HCT116 (cell line): ENCODE measurements around the gene PFKP. TPM values are rescaled to one million over a fixed set of nuclear protein-coding genes. Genes with fewer than 3 reads are reported as not detected.

Source experiments
- ATAC-seq: fragments of 200-7000 bp; cut with Tn5 transposase; 2 replicates; pipeline ENCODE4 v1.9.1; 2020; ENCODE audit warnings: mild to moderate bottlenecking, moderate library complexity
- BruUV-seq: library from RNA; stranded (reverse); fragments of 400-500 nt; replicated peaks from 2 replicates; lab custom pipeline; 2021; lab: Mats Ljungman, UMichigan
- CTCF ChIA-PET: fragments of 300-600 bp; sonication (Branson Sonifier 250); formaldehyde crosslinking; loops from one replicate; lab custom pipeline; 2021; ENCODE audit warnings: antibody characterized with exemption; lab: Charles Lee
- POLR2A ChIA-PET: fragments of 300-600, 350-600 bp; sonication (Branson Sonifier 250); formaldehyde crosslinking; loops from one replicate; lab custom pipeline; 2021; ENCODE audit warnings: antibody characterized with exemption; lab: Charles Lee
- RAD21 ChIA-PET, 2 experiments: fragments of 300-600 bp; sonication (Branson Sonifier 250); formaldehyde crosslinking; loops; one replicate each; lab custom pipeline; 2023; ENCODE audit warnings: low total read pairs in 2 of 2; ENCODE audit not compliant: uncharacterized antibody in 2 of 2, unreplicated experiment in 2 of 2, low non-redundant PET in 1 of 2; lab: Charles Lee
- DNase-seq: peaks from one replicate; pipeline ENCODE4 v3.0.0-alpha.2; 2010; ENCODE audit warnings: low read depth, low spot score
- H2AFZ ChIP-seq: fragments of 200-600 bp; shearing (Covaris generic), sonication (generic); 2 replicates; pipeline ENCODE4 v1.6.1; 2017; ENCODE audit warnings: low read depth, mixed run types, mixed read lengths, antibody characterized with exemption, low read length; ENCODE audit not compliant: poor library complexity, severe bottlenecking
- H3K27ac ChIP-seq: 2 replicates; pipeline ENCODE4 v1.5.1; 2012; ENCODE audit warnings: low read depth, low read length
- H3K27me3 ChIP-seq: fragments of 200-600 bp; sonication (generic); 2 replicates; pipeline ENCODE4 v1.6.1; 2016; ENCODE audit warnings: mixed run types, low read length, mixed read lengths; ENCODE audit not compliant: insufficient read depth
- H3K36me3 ChIP-seq, 2 experiments: fragments of 200-500 bp in 1 of 2; fragments of 200-600 bp in 1 of 2; sonication (Bioruptor generic) in 1 of 2; sonication (generic) in 1 of 2; 2 replicates each; pipeline versions ENCODE4 v1.5.1 to v1.6.1; 2014 to 2016; ENCODE audit warnings: low read length in 2 of 2, inconsistent platforms in 1 of 2, mixed read lengths in 1 of 2, mixed run types in 1 of 2; ENCODE audit not compliant: insufficient read depth in 2 of 2, control insufficient read depth in 1 of 2
- H3K4me1 ChIP-seq, 2 experiments: fragments of 200-600 bp in 1 of 2; sonication (generic) in 1 of 2; 2 replicates each; pipeline versions ENCODE4 v1.5.1 to v1.6.1; 2012 to 2017; ENCODE audit warnings: low read length in 2 of 2, inconsistent platforms in 1 of 2, mild to moderate bottlenecking in 1 of 2, mixed read lengths in 1 of 2, mixed run types in 1 of 2, moderate library complexity in 1 of 2; ENCODE audit not compliant: insufficient read depth in 2 of 2, control insufficient read depth in 1 of 2
- H3K4me2 ChIP-seq: fragments of 200-600 bp; sonication (generic); 2 replicates; pipeline ENCODE4 v1.6.1; 2017; ENCODE audit warnings: mixed run types, low read length, mixed read lengths
- H3K4me3 ChIP-seq, 2 experiments: fragments of 200-600 bp in 1 of 2; sonication (generic) in 1 of 2; replicated peaks in 1 of 2; 2 replicates each; pipeline ENCODE4 v1.5.1; 2011 to 2016; ENCODE audit warnings: low read length in 2 of 2, control low read depth in 1 of 2, low read depth in 1 of 2, mild to moderate bottlenecking in 1 of 2, mixed read lengths in 1 of 2, mixed run types in 1 of 2
- H3K79me2 ChIP-seq: fragments of 200-600 bp; sonication (generic); 2 replicates; pipeline ENCODE4 v1.6.1; 2017; ENCODE audit warnings: mild to moderate bottlenecking, mixed run types, low read length, moderate library complexity, mixed read lengths; ENCODE audit not compliant: insufficient read depth
- H3K9ac ChIP-seq: fragments of 200-600 bp; sonication (generic); 2 replicates; pipeline ENCODE4 v1.6.1; 2016; ENCODE audit warnings: low read length, mixed read lengths
- H3K9me2 ChIP-seq: fragments of 200-600 bp; sonication (generic), shearing (Covaris generic); 2 replicates; pipeline ENCODE4 v1.6.1; 2017; ENCODE audit warnings: mixed run types, mild to moderate bottlenecking, moderate library complexity; ENCODE audit not compliant: insufficient read depth
- H3K9me3 ChIP-seq, 2 experiments: fragments of 200-500 bp in 1 of 2; fragments of 200-600 bp in 1 of 2; sonication (Bioruptor generic) in 1 of 2; sonication (generic) in 1 of 2; 2 replicates each; pipeline ENCODE4 v1.6.1; 2014 to 2017; ENCODE audit warnings: low read length in 2 of 2, mixed read lengths in 2 of 2, inconsistent platforms in 1 of 2, low read depth in 1 of 2, mild to moderate bottlenecking in 1 of 2, mixed run types in 1 of 2, moderate library complexity in 1 of 2; ENCODE audit not compliant: control insufficient read depth in 1 of 2, insufficient read depth in 1 of 2
- H4K20me1 ChIP-seq: fragments of 200-600 bp; sonication (generic), shearing (Covaris generic); 2 replicates; pipeline ENCODE4 v1.6.1; 2017; ENCODE audit warnings: mixed run types, mild to moderate bottlenecking, moderate library complexity; ENCODE audit not compliant: insufficient read depth
- CBX3 ChIP-seq: IDR thresholded peaks from 2 replicates; pipeline ENCODE4 v1.6.1; 2012; ENCODE audit warnings: low read depth
- CEBPB ChIP-seq: IDR thresholded peaks from 2 replicates; pipeline ENCODE4 v1.6.1; 2012; ENCODE audit warnings: low read depth
- EGR1 ChIP-seq: IDR thresholded peaks from 2 replicates; pipeline ENCODE4 v1.6.1; 2012; ENCODE audit warnings: low read depth
- ELF1 ChIP-seq: IDR thresholded peaks from 2 replicates; pipeline ENCODE4 v1.6.1; 2012; ENCODE audit warnings: low read depth, borderline replicate concordance
- EZH2phosphoT487 ChIP-seq: fragments of 200-600 bp; IDR thresholded peaks from 2 replicates; pipeline ENCODE4 v1.6.1; 2018; ENCODE audit warnings: antibody characterized with exemption, borderline replicate concordance
- FOSL1 ChIP-seq: IDR thresholded peaks from 2 replicates; pipeline ENCODE4 v1.6.1; 2012; ENCODE audit warnings: low read depth
- MAX ChIP-seq: IDR thresholded peaks from 2 replicates; pipeline ENCODE4 v1.6.1; 2012
- POLR2A ChIP-seq: IDR thresholded peaks from 2 replicates; pipeline ENCODE4 v1.7.0; 2011; ENCODE audit warnings: borderline replicate concordance; ENCODE audit not compliant: insufficient read depth, insufficient read length; ENCODE audit errors: extremely low read depth
- POLR2AphosphoS5 ChIP-seq: IDR thresholded peaks from 2 replicates; pipeline ENCODE4 v1.6.1; 2011; ENCODE audit warnings: mild to moderate bottlenecking, low read depth, low read length, moderate library complexity
- RAD21 ChIP-seq: IDR thresholded peaks from 2 replicates; pipeline ENCODE4 v1.6.1; 2012; ENCODE audit warnings: low read depth, mild to moderate bottlenecking
- REST ChIP-seq: IDR thresholded peaks from 2 replicates; pipeline ENCODE4 v1.6.1; 2012; ENCODE audit warnings: low read depth
- SIN3A ChIP-seq: IDR thresholded peaks from 2 replicates; pipeline ENCODE4 v1.6.1; 2012; ENCODE audit warnings: low read depth
- SP1 ChIP-seq: IDR thresholded peaks from 2 replicates; pipeline ENCODE4 v1.6.1; 2012; ENCODE audit warnings: low read depth
- SRF ChIP-seq: IDR thresholded peaks from 2 replicates; pipeline ENCODE4 v1.6.1; 2012; ENCODE audit warnings: low read depth
- ZBTB33 ChIP-seq: IDR thresholded peaks from 2 replicates; pipeline ENCODE4 v1.6.1; 2011; ENCODE audit warnings: mild to moderate bottlenecking, low read length, moderate library complexity; ENCODE audit not compliant: insufficient replicate concordance; ENCODE audit errors: extremely low read depth
- ZFX ChIP-seq: fragments of 450-650 bp; IDR thresholded peaks from 2 replicates; pipeline ENCODE4 v1.6.1; 2017
- intact Hi-C: fragments of 100-400 bp; cut with micrococcal nuclease; formaldehyde crosslinking; loops from 2 replicates; pipeline ENCODE4 v1.10.0; 2022
- total RNA-seq: library from RNA; stranded (reverse); gene quantifications from one replicate; pipeline ENCODE4 v1.2.1, GENCODE V29; 2021; ENCODE audit not compliant: unreplicated experiment

PFKP gene
- total RNA-seq, 1 experiment from 2014 or later: 237 TPM

GRCh38 chr10:3122034-3122433, 54.7 kb downstream of the PFKP start (continued):
- no peak for TF ChIP-seq REST
- no peak for TF ChIP-seq SIN3A
- no peak for TF ChIP-seq POLR2A
- TF ChIP-seq SRF: no peak
- no peak for TF ChIP-seq SP1
- no peak for TF ChIP-seq ELF1

GRCh38 chr10:3122486-3123205, 55.3 kb downstream of the PFKP start:
- peaks cover 36 to 57% of the 10 kb centered on the region in 2 experiments for H3K36me3 ChIP-seq
- BruUV-seq: no TSS peak
- DNase-seq: no peak
- POLR2A ChIA-PET: no interaction called here
- H3K79me2 ChIP-seq: peaks cover 23% of the 10 kb centered on the region
- no peaks in the 10 kb centered on the region for H3K4me1 ChIP-seq
- H4K20me1 ChIP-seq: no peaks in the 10 kb centered on the region
- H3K4me2 ChIP-seq: no peak overlapping the region
- H3K27me3 ChIP-seq: no peaks in the 10 kb centered on the region
- H3K27ac ChIP-seq: no peak overlapping the region
- H2AFZ ChIP-seq: no peak overlapping the region
- no peak overlapping the region for H3K4me3 ChIP-seq
- H3K9me2 ChIP-seq: no peaks in the 10 kb centered on the region
- CTCF ChIA-PET: no interaction called here
- RAD21 ChIA-PET: no interaction called here
- H3K9ac ChIP-seq: no peak overlapping the region
- no peaks in the 10 kb centered on the region for H3K9me3 ChIP-seq
- ATAC-seq: peak; percentile 33; the same call in 1 of the 2 replicates
- intact Hi-C loops: no loop called here
- TF ChIP-seq POLR2A (no peak), FOSL1 (no peak), ZBTB33 (no peak), ELF1 (no peak), SP1 (no peak), EZH2phosphoT487 (no peak), CEBPB (no peak), RAD21 (no peak), MAX (no peak), ZFX (no peak), CBX3 (no peak), POLR2AphosphoS5 (no peak), SIN3A (no peak), REST (no peak), EGR1 (no peak), SRF (no peak)
